ENCODE data around the gene GADD45GIP1.
A peak's percentile ranks its signal among the peaks of the same experiment; 100 is the strongest.

GADD45GIP1 gene

GRCh38 chr19:12956446-12957388 is at the start of gene GADD45GIP1:
Gene GADD45GIP1, minus strand, starts transcription at chr19:12957223. Its CDS starts 11 bp downstream, at chr19:12957212.
- peak; percentile 62 for DNase-seq (ENCODE audit: low read depth in 2 of 2)

GRCh38 chr19:13005861-13006370 is 48.9 kb upstream of the GADD45GIP1 start:
- DNase-seq (ENCODE audit: low read depth in 2 of 2), result no peak

GRCh38 chr19:13005253-13005652 is 48.2 kb upstream of the GADD45GIP1 start:
- no peak for DNase-seq (ENCODE audit: low read depth in 2 of 2)

- no peak for DNase-seq (ENCODE audit: low read depth in 2 of 2)
Observed at GRCh38 chr19:13004273-13004672, 47.2 kb upstream of the GADD45GIP1 start.

GRCh38 chr19:13003081-13003480 is 46.1 kb upstream of the GADD45GIP1 start:
- DNase-seq (ENCODE audit: low read depth in 2 of 2), result no peak

GRCh38 chr19:13002166-13002898 is 45.3 kb upstream of the GADD45GIP1 start:
- no peak for DNase-seq (ENCODE audit: low read depth in 2 of 2)

GRCh38 chr19:13001502-13002165 is 44.6 kb upstream of the GADD45GIP1 start:
- no peak for DNase-seq (ENCODE audit: low read depth in 2 of 2)

GRCh38 chr19:13001166-13001501 is 44.1 kb upstream of the GADD45GIP1 start:
- no peak for DNase-seq (ENCODE audit: low read depth in 2 of 2)

GRCh38 chr19:12997967-12998940 is 41.2 kb upstream of the GADD45GIP1 start:
- no peak for DNase-seq (ENCODE audit: low read depth in 2 of 2)

- no peak for DNase-seq (ENCODE audit: low read depth in 2 of 2)
Observed at GRCh38 chr19:12997179-12997966, 40.4 kb upstream of the GADD45GIP1 start.

GRCh38 chr19:12996406-12997094 is 39.5 kb upstream of the GADD45GIP1 start:
- DNase-seq (ENCODE audit: low read depth in 2 of 2), result no peak

- DNase-seq (ENCODE audit: low read depth in 2 of 2), result no peak
Observed at GRCh38 chr19:12995596-12996405, 38.8 kb upstream of the GADD45GIP1 start.

GRCh38 chr19:12994701-12995595 is 37.9 kb upstream of the GADD45GIP1 start, which contains the start of gene NFIX:
Gene NFIX, plus strand, starts transcription at chr19:12995475. Its CDS starts 363 bp downstream, at chr19:12995838.
- DNase-seq (ENCODE audit: low read depth in 2 of 2), result peak in 1 of 2 donors; percentile 24

GRCh38 chr19:12993562-12993961 is 36.5 kb upstream of the GADD45GIP1 start:
- no peak for DNase-seq (ENCODE audit: low read depth in 2 of 2)

- DNase-seq (ENCODE audit: low read depth in 2 of 2), result no peak
Observed at GRCh38 chr19:12992729-12993128, 35.7 kb upstream of the GADD45GIP1 start.

- no peak for DNase-seq (ENCODE audit: low read depth in 2 of 2)
Observed at GRCh38 chr19:12991296-12991695, 34.3 kb upstream of the GADD45GIP1 start.

GRCh38 chr19:12990853-12991252 is 33.8 kb upstream of the GADD45GIP1 start:
- no peak for DNase-seq (ENCODE audit: low read depth in 2 of 2)

Data from stimulated activated CD8-positive, alpha-beta memory T cell treated with anti-CD3 and anti-CD28 coated beads, Interleukin-7, amount 100 ng/mL, for 1 hour (primary cell).